Measurements from ENCODE around the gene TFAP2B. TPM values are rescaled to one million over a fixed set of nuclear protein-coding genes. Genes with fewer than 3 reads are reported as not detected.

TFAP2B gene
- total RNA-seq, result not detected

DNA sequence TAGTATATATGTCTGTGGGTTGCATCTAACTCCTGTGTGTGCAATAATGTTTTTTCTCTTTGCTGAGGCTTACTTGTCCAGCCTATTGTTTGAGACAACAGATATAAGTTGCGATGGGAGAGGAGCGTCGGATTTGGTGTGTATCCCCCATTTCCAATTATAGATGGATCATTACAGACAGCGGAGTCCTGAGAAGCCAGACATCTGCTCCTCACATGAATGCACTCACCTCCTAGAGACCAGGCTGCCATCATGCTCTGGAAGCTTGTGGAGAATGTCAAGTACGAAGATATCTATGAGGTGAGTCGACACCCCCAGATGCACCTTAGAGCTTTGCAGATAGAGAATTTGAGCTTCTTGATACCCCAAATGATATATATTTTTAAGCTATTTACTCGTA lies at the start of gene TFAP2B:
TSS of gene TFAP2B (plus strand) at position 199 of the 400 bp plus-strand sequence. CDS start at position 220, 21 bp downstream.
- no peak for DNase-seq

DNA sequence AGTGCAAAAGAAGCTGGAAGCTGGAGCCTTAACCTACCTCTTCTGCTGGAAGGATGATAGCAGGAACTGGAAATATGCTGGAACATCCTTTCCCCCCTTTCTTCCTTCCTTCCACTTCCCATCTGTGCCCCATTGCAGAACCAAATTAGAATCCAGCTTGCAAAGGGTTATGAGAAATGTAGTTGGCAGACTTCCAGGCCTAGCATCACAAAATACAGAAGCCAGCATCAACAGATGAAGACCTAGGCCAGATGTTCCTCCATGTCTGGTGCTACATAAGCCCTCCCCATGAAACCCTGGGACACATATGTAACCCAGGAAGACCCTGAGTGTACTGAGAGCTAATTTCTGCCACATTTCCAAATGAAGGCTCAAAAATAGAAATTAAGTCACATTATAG lies 40.0 kb upstream of the TFAP2B start:
- DNase-seq, result no peak

- DNase-seq, result no peak
Observed at GRCh38 chr6:50780382-50780781, 38.3 kb upstream of the TFAP2B start.

DNA sequence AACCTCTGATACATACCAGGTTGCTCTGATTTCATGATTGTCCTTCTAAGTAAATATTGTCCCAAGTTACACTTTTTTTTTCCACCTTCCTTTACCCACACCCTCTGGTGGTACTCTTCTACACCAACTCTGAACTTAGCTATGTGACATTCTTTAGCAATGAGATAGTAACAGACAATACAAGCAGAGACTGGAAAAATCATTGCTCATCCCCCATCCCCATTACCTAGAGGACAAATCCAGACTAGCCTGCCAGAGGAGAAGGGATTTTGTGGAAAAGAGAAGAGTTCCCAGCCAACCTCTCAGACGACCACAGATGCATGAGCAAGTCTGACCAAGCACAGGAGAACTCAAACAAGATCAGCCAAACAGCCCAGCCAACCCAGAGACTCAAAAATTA lies 32.8 kb upstream of the TFAP2B start:
- no peak for DNase-seq

- no peak for DNase-seq
Observed at GRCh38 chr6:50791900-50792508, 26.7 kb upstream of the TFAP2B start.

GRCh38 chr6:50792771-50793170 lies 25.9 kb upstream of the TFAP2B start:
- no peak for DNase-seq

- no peak for DNase-seq
Observed at GRCh38 chr6:50795574-50795973, 23.1 kb upstream of the TFAP2B start.

- no peak for DNase-seq
Observed at GRCh38 chr6:50804283-50804682, 14.4 kb upstream of the TFAP2B start.

GRCh38 chr6:50807035-50807434 lies 11.6 kb upstream of the TFAP2B start:
- no peak for DNase-seq

GRCh38 chr6:50815436-50816114 lies 3.1 kb upstream of the TFAP2B start:
- DNase-seq, result no peak

- DNase-seq, result peak; percentile 32
Observed at GRCh38 chr6:50816115-50816675, 2.5 kb upstream of the TFAP2B start.

DNA sequence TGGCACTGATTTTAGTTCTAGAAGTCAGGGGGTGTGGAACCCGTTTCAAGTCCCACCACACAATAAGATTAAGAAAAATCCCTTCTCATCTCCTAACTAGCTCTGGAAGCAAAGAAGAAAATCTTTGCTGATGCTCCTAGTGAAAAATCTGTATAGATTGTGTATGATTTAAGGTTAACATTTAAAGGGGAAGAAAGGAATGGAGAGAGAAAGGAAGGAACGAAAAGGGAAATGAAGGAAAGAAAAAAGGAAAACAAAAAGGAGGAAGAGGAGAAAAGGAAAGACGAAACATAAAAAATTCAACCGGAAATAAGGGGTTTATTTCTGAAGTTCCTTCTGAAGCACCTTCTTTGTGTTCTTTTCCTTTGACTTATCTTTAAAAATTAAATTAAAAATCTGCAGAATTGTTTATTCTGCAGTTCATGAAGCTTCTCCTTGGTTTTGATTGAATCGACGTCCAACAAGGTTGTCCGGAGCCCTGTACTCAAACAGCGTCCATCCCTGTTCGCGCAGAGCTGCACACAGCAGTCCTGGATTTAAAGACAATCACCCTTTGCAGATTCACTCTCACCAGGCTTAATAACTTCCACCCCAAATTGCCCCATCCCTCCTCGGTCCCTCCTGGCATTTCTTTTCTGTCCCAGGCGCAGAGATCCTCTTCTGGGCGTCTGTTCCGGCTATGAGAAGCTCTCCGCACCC lies 1.6 kb upstream of the TFAP2B start:
- no peak for DNase-seq

DNA sequence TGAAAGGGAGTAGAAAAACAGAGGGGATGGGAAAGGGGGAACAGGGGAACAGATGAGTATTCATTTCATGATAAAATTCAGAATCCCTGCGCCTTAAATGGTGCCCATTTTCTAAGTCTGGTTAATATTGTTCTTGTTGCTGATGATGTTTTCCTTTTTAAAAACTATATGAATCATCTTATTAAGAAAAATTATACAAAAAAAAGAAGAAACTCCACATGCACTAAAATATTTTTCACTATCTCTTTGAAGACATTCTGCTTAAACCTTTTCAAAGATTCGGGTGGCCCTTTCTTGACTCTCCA lies 1.1 kb upstream of the TFAP2B start:
- no peak for DNase-seq

GRCh38 chr6:50818020-50818419 lies 651 bp upstream of the TFAP2B start:
- DNase-seq, result no peak

DNA sequence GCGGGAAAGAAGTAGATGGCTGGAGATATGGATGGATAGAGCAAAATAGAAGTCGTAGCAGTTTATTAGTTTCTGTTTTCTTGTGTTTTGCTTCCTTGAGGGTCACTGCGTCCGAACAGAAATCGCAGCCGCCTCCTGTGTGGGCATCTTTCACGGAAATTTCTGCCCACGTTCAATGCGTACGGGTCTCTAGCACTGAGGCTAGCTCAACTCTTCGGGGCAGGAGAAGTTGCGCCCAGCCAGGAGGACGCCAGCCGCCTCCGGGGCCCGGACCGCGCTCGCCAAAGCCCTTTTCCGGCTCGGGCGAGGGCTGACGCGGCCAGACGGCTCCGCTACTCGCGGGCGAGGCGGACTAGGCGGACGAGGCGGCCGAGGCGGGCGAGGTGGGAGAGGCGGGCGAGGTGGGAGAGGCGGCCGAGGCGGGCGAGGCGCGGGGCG lies 814 bp downstream of the TFAP2B start:
- no peak for DNase-seq

DNA sequence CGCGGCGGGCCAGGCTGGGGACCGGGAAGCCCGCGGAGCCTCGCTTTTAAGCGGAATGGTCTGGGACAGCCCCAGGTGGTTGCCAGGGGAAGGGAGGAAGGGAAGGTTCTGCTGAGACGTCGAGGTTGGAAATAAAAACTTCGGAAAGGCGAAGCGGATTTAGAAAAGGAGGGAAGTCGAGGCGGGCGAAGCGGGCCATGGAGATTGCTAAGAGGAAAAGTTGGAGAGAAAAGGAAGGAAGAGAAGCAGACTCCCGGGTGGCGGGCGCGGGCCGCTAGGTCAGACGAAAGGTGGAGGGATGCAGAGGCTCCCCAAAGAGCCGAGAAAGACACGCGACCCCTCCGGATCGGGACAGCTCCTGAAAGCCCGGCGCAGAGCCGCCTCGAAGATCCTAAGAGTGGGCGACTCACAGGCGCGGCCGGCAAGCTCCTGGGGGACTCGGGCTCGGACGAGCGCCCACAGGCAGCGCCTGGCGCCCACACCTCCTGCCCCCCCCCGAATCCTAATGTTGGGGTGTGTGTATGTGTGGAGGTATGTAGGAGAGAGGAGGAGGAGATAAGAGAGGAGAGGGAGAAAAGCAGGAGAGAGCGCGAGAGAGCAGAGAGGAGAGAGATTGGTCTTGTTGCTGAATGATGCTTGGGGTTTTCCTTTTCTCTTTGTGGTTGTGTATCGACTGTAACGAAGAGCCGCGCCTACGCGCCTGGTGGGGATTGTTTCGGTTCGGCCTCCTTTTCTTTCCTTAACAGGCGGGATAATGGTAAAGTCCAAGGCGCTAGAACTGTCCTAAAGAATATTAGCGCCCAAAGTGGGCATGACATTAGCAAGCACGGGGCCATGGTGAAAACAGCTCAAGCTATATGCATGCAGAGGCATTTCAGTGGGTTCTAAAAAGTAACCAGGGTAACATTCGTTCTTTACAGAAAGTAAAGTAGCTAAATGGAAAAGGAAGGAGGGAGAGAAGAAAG lies 1.5 kb downstream of the TFAP2B start:
- no peak for DNase-seq

GRCh38 chr6:50820869-50821264 lies 2.2 kb downstream of the TFAP2B start:
- no peak for DNase-seq

- DNase-seq, result no peak
Observed at GRCh38 chr6:50821441-50822077, 2.9 kb downstream of the TFAP2B start.

GRCh38 chr6:50822078-50822476 lies 3.4 kb downstream of the TFAP2B start:
- DNase-seq, result no peak

DNA sequence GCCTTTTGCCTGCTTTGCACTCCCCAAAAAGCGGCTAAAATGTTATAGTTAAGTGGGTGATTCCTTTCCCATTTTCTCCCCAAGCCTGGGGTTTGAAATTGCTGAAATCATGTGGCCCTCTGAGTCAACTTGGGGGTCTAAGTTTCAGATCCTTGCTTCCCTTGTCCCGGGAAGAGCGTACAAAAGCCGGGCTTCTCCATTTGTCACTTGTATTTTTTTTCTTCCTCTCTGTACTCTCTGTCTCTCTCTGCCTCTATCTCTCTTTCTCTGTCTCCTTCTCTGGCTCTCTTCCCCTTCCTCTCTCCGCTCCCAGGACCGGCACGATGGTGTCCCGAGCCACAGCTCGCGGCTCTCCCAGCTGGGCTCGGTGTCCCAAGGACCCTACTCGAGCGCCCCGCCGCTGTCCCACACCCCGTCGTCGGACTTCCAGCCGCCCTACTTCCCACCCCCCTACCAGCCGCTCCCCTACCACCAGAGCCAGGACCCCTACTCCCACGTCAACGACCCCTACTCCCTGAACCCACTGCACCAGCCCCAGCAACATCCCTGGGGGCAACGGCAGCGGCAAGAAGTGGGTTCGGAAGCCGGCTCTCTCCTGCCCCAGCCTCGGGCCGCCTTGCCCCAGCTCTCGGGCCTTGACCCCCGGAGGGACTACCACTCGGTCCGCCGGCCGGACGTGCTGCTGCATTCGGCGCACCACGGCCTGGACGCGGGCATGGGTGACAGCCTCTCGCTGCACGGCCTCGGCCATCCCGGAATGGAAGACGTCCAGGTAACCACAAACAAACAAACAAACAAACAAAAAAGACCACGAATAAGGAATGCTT lies 4.6 kb downstream of the TFAP2B start:
- DNase-seq, result no peak

GRCh38 chr6:50824552-50824951 lies 5.9 kb downstream of the TFAP2B start:
- no peak for DNase-seq

All from occipital lobe (tissue), 2 donors.